Activated CD8-positive, alpha-beta memory T cell treated with anti-CD3 and anti-CD28 coated beads, Interleukin-2, amount 50 U/mL, for 24 hours (primary cell): ENCODE data around the gene EIF5.
"Not testable (repeated sequence)": the region's sequence is repeated elsewhere in the genome, so short reads cannot be mapped to it uniquely, and the experiment has no call there.

Experiments used
- DNase-seq: peaks from one replicate; pipeline ENCODE4 v3.0.0-alpha.2; 2020; ENCODE audit errors: extremely low read depth

EIF5 gene

GRCh38 chr14:103336191-103336590, 2.2 kb downstream of the EIF5 start:
- no peak for DNase-seq

DNA sequence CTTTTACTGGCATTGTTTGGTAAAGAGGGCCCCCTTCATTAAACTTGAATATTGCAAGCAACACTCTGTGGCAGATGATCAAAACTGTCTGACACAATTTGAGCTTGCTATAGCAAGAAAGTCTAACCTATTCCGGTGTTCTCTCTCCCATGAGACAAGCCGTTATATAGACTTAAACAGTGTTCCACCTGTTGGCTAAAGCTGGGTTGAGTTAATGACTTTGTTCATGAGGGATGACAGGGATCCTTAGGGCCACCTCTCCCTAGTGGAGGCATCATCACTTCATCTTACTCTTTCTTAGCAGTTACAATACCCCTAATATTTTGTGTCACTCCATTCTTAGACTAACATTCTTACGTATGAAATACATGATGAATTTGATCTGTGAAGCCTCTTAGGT, 3.8 kb downstream of the EIF5 start:
- DNase-seq, result no peak

GRCh38 chr14:103339561-103339960, 5.5 kb downstream of the EIF5 start:
- no peak for DNase-seq

GRCh38 chr14:103340480-103341212, 6.6 kb downstream of the EIF5 start:
- no peak for DNase-seq

GRCh38 chr14:103341250-103342129, 7.5 kb downstream of the EIF5 start:
- DNase-seq, result no peak

DNA sequence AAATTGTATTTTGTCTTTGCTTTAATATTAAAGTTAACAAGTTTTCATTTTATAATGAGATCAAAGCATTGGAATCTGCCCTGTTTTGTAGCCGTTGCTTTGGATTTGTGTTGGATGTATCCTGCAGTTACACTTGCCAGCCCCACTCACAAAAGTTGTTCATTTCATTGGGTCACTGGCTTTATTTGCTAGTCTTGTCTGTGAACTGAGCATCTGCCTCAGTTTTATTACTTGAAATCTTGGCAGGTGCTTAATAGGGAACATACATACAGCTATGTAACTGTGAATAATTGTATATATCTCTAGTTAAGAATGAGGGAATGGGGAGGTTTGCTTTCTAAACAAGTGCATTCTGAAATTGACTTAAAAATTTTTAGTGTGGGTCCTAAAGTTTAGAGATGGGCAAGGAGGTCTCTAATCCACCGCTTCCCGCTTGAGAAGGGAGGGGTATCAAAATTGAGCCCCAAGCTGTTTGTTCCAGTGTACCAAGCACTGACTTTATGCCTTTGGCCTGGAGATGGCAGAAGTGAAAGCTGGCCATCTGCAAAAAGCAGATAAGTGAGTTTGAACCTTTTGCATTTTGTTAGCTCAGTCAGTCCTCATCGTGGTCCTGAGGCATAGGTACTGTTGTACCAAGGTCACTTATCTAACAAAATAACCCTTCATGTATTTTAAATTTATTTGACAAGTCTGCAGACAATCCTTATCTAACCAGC, 9.3 kb downstream of the EIF5 start:
- no peak for DNase-seq

- DNase-seq, result no peak
Measured at GRCh38 chr14:103343905-103344797, 10.1 kb downstream of the EIF5 start.

- no peak for DNase-seq
Measured at GRCh38 chr14:103346286-103346685, 12.2 kb downstream of the EIF5 start.

GRCh38 chr14:103347091-103347815, 13.2 kb downstream of the EIF5 start:
- DNase-seq, result no peak

- no peak for DNase-seq
Measured at GRCh38 chr14:103348154-103348553, 14.1 kb downstream of the EIF5 start.

- DNase-seq, result no peak
Measured at GRCh38 chr14:103349982-103350381, 15.9 kb downstream of the EIF5 start.

- DNase-seq, result no peak
Measured at GRCh38 chr14:103353362-103353761, 19.3 kb downstream of the EIF5 start.

GRCh38 chr14:103354141-103354540, 20.1 kb downstream of the EIF5 start:
- DNase-seq, result no peak

- no peak for DNase-seq
Measured at GRCh38 chr14:103356024-103356682, 22.1 kb downstream of the EIF5 start.

DNA sequence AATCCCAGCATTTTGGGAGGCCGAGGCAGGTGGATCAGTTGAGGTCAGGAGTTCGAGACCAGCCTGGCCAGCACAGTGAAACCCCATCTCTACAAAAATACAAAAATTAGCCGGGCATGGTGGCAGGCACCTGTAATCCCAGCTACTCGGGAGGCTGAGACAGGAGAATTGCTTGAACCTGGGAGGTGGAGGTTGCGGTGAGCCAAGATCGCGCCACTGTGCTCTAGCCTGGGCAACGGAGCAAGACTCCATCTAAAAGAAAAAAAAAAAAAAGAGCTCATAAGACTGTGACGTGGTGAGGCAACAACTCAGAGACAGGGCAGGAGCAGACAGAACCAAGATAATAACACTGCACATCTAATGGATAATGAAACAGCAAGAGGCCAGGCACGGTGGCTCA, 23.5 kb downstream of the EIF5 start:
- DNase-seq, result not testable (repeated sequence)

DNA sequence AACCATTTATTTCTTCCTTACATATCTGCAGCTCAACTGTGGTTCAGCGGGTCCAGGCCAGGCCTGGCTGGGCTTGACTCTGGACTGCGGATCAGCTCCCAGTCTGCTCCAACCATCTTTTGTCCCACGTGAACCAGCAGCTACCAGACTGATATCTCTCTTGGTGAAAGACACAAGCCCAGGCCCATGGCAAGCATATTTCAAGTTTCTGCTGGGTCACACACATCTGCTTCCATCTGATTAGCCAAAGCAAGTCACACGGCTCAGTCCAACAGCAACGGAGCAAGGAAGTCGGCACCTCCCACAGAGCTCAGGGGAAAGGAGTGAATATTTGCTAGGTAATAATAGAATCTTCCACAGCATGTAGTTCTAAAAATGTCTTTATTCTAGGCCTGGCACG, 26.5 kb downstream of the EIF5 start:
- no peak for DNase-seq

DNA sequence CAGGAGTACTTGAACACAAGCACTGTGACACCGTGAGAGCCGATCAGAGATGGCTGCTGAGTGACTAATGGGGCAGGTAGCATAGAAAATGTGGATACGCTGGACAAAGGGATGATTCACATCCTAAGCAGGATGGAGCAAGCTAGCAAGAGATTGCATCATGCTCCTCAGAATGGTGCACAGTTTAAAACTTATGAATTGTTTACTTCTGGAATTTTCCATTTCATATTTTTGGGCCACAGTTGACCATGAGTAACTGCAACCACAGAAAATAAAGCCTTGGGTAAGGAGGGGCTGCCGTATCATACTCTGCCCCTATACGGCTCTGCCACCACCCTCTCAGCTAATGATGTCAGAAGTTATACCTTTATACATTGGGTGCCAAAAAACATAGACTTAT, 27.8 kb downstream of the EIF5 start:
- DNase-seq, result no peak

GRCh38 chr14:103362780-103363179, 28.7 kb downstream of the EIF5 start:
- DNase-seq, result no peak

DNA sequence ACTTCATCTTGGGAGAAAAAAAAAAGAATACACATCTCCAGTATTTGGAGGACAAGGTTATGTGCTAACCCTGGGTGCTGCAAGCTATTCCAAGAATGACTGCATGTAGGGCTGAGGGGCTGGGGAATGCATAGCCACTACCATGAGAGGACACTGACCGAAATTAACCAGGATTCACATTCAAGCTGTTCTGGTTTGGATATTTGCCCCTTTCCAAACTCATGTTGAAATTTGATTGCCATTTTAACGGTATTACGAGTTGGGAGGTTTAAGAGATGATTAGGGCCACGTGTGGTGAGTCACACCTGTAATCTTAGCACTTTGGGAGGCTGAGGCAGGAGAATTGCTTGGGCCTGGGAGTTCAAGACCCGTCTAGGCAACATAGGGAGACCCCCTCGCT, 32.7 kb downstream of the EIF5 start:
- no peak for DNase-seq

DNA sequence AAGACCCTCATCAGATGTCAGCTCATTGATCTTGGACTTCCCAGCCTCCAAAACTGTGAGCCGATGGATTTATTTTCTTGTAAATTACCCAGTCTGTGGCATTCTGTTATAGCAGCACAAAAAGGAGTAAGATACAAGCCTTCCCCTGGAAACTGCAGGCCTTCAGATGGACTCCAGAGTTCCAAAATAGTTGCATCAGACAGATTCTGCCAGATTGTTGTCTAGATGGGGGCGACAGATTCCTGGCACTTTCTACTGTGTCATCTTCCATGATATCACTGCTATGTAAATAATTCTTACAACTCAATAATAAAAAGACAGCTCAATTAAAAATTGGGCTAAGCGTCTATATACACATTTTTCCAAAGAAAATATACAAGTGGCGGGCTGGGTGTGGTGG, 34.0 kb downstream of the EIF5 start:
- no peak for DNase-seq
